ENCODE measurements around the gene MND1. TPM values are rescaled to one million over a fixed set of nuclear protein-coding genes. Genes with fewer than 3 reads are reported as not detected.

Gene MND1
- total and polyA plus RNA-seq, 2 of the 8 experiments (the other 6 are each of a cell fraction or from before 2014, with no cell fraction given), result 4.4 to 26.2 TPM

DNA sequence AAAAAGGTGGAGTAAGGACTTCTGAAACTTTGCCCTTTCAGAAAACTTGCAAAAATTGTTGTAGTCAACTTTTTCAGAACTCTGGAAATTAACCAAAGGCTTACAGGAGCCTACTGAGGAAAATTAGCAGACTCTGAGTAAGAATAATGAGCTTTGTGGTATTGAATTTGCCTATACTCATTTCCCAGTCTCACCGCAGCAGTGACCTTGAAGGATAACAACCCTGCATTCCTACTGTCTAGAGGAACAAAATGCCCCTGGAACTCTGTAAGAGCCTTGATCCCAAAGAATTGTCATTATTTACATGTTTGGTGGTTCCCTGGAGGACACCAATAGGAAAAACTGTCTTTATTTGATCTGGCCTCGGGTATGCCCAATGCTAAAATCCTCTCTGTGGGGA, 57.9 kb downstream of the MND1 start:
- no peak overlapping the region for H4K8ac ChIP-seq (ENCODE audit: extremely low read depth, insufficient read depth, low read length)
- no peak overlapping the region for H4K5ac ChIP-seq (ENCODE audit: insufficient read length, low read depth, low read length)
- H2BK15ac ChIP-seq (ENCODE audit: low read length), result no peak overlapping the region
- H2BK12ac ChIP-seq (ENCODE audit: low read depth, low read length), result no peak overlapping the region
- no peak overlapping the region for H2BK120ac ChIP-seq (replicated peaks; ENCODE audit: low read depth, low read length)
- WGBS, 2 experiments (ENCODE audit: extremely low coverage in 1 of 2, insufficient coverage in 1 of 2, insufficient read length in 1 of 2, insufficient replicate concordance in 2 of 2, low coverage in 1 of 2, low lambda C conversion rate in 2 of 2, missing lambda C conversion rate in 1 of 2), result 98% methylated on average over 2 of the region's 2 CpGs; no CpG with 5 or more reads in 1 of the 2 experiments
- no peaks in the 10 kb centered on the region for H3K79me1 ChIP-seq (ENCODE audit: low read depth, low read length)
- no peak for FAIRE-seq
- peaks cover 0 to 3% of the 10 kb centered on the region in 2 experiments; a peak in 2 of 4 replicates for H3K9me3 ChIP-seq (ENCODE audit: insufficient read depth in 2 of 2, low read depth in 1 of 2, low read length in 1 of 2)
- H3K18ac ChIP-seq (ENCODE audit: extremely low read depth, low read length), result no peak overlapping the region
- no peak overlapping the region for H3K27ac ChIP-seq (ENCODE audit: low read depth, low read length)
- H3K23me2 ChIP-seq (ENCODE audit: low read depth, low read length), result no peaks in the 10 kb centered on the region
- no peak for DNase-seq (ENCODE audit: low read depth in 1 of 2, low spot score in 2 of 2)
- no peak overlapping the region for H3K4me3 ChIP-seq (ENCODE audit: extremely low read depth in 1 of 4, insufficient read depth in 2 of 4, low read depth in 3 of 4, low read length in 4 of 4)
- peaks cover 0 to 10% (median 5%) of the 10 kb centered on the region in 4 experiments; a peak in 2 of 8 replicates for H3K36me3 ChIP-seq (ENCODE audit: control insufficient read depth in 2 of 4, insufficient read depth in 4 of 4, low read length in 3 of 4)
- H4K91ac ChIP-seq (replicated peaks; ENCODE audit: insufficient read length, low read length), result no peak overlapping the region
- ChIA-PET POLR2A (ENCODE audit: partially characterized antibody) (no interaction called here), CTCF (ENCODE audit: partially characterized antibody) (interaction anchor here (0.6 to 2.2 kb wide), 4 partner anchors 20 to 173 kb away, joined by 3 to 5 read pairs (median 4); no protein-coding TSS in a partner anchor)
- H3K14ac ChIP-seq (ENCODE audit: insufficient read length), result no peak overlapping the region
- no peak overlapping the region for H2BK20ac ChIP-seq (ENCODE audit: low read length)
- H3K9ac ChIP-seq (replicated peaks in 1 of 4; ENCODE audit: extremely low read depth in 1 of 4, low read depth in 3 of 4, low read length in 3 of 4), result no peak overlapping the region
- no peak overlapping the region for H3K4me2 ChIP-seq (ENCODE audit: insufficient read depth in 1 of 2, low read depth in 2 of 2, low read length in 2 of 2)
- H3K4ac ChIP-seq (replicated peaks; ENCODE audit: insufficient read length, low read depth, low read length), result no peak overlapping the region
- no peaks in the 10 kb centered on the region for H4K20me1 ChIP-seq (replicated peaks in 1 of 2; ENCODE audit: control insufficient read depth in 1 of 2, insufficient read depth in 2 of 2, low read length in 2 of 2)
- H2AK5ac ChIP-seq (ENCODE audit: low read depth, low read length), result no peak overlapping the region
- no peaks in the 10 kb centered on the region for H3K4me1 ChIP-seq (replicated peaks in 1 of 4; ENCODE audit: control insufficient read depth in 3 of 4, insufficient read depth in 4 of 4, low read length in 3 of 4)
- no peak overlapping the region for H2BK5ac ChIP-seq (ENCODE audit: low read depth, low read length)
- no peak overlapping the region for H3K56ac ChIP-seq (replicated peaks; ENCODE audit: insufficient read length, low read depth, low read length)
- no peak overlapping the region for H3K23ac ChIP-seq (ENCODE audit: insufficient read length)
- H3K79me2 ChIP-seq (ENCODE audit: control insufficient read depth in 1 of 2, insufficient read depth in 2 of 2, low read length in 2 of 2), result no peaks in the 10 kb centered on the region
- TF ChIP-seq KDM4A (IDR thresholded peaks at IDR 0.05; ENCODE audit: low read depth, low read length, severe bottlenecking), result no peak
- TF ChIP-seq CTBP2 (IDR thresholded peaks at IDR 0.05; ENCODE audit: borderline replicate concordance, insufficient read depth, insufficient read length, low read length), result no peak
- TF ChIP-seq BCL11A (IDR thresholded peaks at IDR 0.05; ENCODE audit: low read depth in 2 of 2, low read length in 2 of 2), result no peak
- TF ChIP-seq ZNF274 (IDR thresholded peaks at IDR 0.05; ENCODE audit: borderline replicate concordance, extremely low read depth, low read length), result no peak
- no peak for TF ChIP-seq EZH2 (IDR thresholded peaks at IDR 0.05; ENCODE audit: low read depth, low read length, severe bottlenecking)
- TF ChIP-seq SIX5 (IDR thresholded peaks at IDR 0.05; ENCODE audit: low read depth, low read length), result no peak
- TF ChIP-seq CHD1 (IDR thresholded peaks at IDR 0.05; ENCODE audit: low read depth, low read length), result no peak
- no peak for TF ChIP-seq JUND (IDR thresholded peaks at IDR 0.05; ENCODE audit: low read length)
- TF ChIP-seq MAX (IDR thresholded peaks at IDR 0.05), result no peak
- TF ChIP-seq CBX8 (IDR thresholded peaks at IDR 0.05; ENCODE audit: borderline replicate concordance, low read depth, low read length), result no peak
- TF ChIP-seq RBBP5 (IDR thresholded peaks at IDR 0.05; ENCODE audit: borderline replicate concordance, low read depth, low read length), result no peak
- TF ChIP-seq GABPA (IDR thresholded peaks at IDR 0.05; ENCODE audit: borderline replicate concordance, insufficient read depth, low read length), result no peak
- no peak for TF ChIP-seq YY1 (IDR thresholded peaks at IDR 0.05; ENCODE audit: low read depth, low read length)
- H2AFZ ChIP-seq (ENCODE audit: low read length), result no peak overlapping the region
- no peaks in the 10 kb centered on the region for H3K27me3 ChIP-seq (replicated peaks in 1 of 4; ENCODE audit: control insufficient read depth in 3 of 4, extremely low read depth in 1 of 4, insufficient read depth in 3 of 4, low read length in 3 of 4)

Measured in H1 (cell line).